ENCODE results near the gene JAKMIP1. TPM values are rescaled to one million over a fixed set of nuclear protein-coding genes. Genes with fewer than 3 reads are reported as not detected.

JAKMIP1 gene
- total RNA-seq, 1 donor from 2014 or later: not detected

GRCh38 chr4:6191448-6192130, 8.8 kb downstream of the JAKMIP1 start:
- no peak for DNase-seq (ENCODE audit: low read depth)
- TF ChIP-seq CTCF (conservative IDR thresholded peaks at IDR 0.05; ENCODE audit: low read depth, low read length): no peak
- H3K4me3 ChIP-seq (ENCODE audit: low read depth, low read length): no peak overlapping the region

- DNase-seq (ENCODE audit: low read depth): no peak
- no peak for TF ChIP-seq CTCF (conservative IDR thresholded peaks at IDR 0.05; ENCODE audit: low read depth, low read length)
- H3K4me3 ChIP-seq (ENCODE audit: low read depth, low read length): no peak overlapping the region
Observed at GRCh38 chr4:6190486-6190885, 9.9 kb downstream of the JAKMIP1 start.

DNA sequence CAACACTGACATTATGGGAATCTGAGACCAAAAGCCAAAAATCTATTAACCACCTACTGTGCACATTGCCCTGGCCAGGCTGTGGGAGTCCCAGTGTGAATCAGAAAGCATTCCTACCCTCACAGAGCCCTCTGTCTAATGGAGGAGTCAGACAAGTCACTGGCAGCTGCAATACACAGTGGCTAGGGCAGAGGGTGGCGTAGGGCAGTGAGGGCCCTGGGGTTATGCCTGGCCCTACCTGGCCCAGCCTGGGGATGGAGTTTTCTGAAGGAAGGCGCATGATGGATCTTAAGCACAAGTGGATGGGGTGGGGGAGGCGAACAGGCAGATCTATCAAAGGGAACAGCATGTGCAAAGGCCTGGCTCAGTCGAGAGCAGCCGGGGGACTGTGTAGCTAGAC, 10.8 kb downstream of the JAKMIP1 start:
- no peak for DNase-seq (ENCODE audit: low read depth)
- no peak for TF ChIP-seq CTCF (conservative IDR thresholded peaks at IDR 0.05; ENCODE audit: low read depth, low read length)

GRCh38 chr4:6188687-6189305, 11.6 kb downstream of the JAKMIP1 start:
- no peak overlapping the region for H3K4me3 ChIP-seq (ENCODE audit: low read depth, low read length)
- DNase-seq (ENCODE audit: low read depth): no peak
- TF ChIP-seq CTCF (conservative IDR thresholded peaks at IDR 0.05; ENCODE audit: low read depth, low read length): no peak

More for the DNA sequence above, 10.8 kb downstream of the JAKMIP1 start:
- no peak overlapping the region for H3K4me3 ChIP-seq (ENCODE audit: low read depth, low read length)

DNA sequence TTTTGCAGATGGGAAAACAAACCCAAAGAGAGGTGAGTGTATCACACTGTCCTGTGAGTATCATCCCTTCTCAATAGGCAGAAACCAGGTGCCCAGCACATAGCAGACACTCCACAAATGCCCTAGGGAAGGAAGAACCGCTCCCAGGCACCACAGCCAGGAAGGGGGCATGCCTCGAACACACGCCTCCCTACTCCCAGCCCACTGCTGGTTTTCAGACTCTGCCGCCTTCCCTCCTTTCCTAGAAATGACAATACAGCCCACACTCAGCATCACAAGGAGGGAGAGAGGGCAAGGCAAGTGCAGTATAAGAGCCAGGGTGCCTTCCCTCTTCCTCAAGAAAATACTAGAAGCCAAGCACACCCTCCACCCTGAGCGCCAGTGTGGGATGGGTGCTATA, 16.2 kb downstream of the JAKMIP1 start:
- no peak for TF ChIP-seq CTCF (conservative IDR thresholded peaks at IDR 0.05; ENCODE audit: low read depth, low read length)
- no peak for DNase-seq (ENCODE audit: low read depth)
- H3K4me3 ChIP-seq (ENCODE audit: low read depth, low read length): no peak overlapping the region

GRCh38 chr4:6183740-6184139, 16.6 kb downstream of the JAKMIP1 start:
- no peak for TF ChIP-seq CTCF (conservative IDR thresholded peaks at IDR 0.05; ENCODE audit: low read depth, low read length)
- no peak overlapping the region for H3K4me3 ChIP-seq (ENCODE audit: low read depth, low read length)
- no peak for DNase-seq (ENCODE audit: low read depth)

Measured in epithelial cell of proximal tubule (primary cell).